ENCODE data around the gene PDE6G.

GRCh38 chr17:81690066-81690465, 33.7 kb upstream of the PDE6G start:
- TF ChIP-seq CTCF (IDR thresholded peaks at IDR 0.05) = no peak
- no peak for TF ChIP-seq POLR2A (IDR thresholded peaks at IDR 0.05)

All from body of pancreas (tissue), 4 donors.